Mesothelial cell of epicardium (in vitro differentiated cells): ENCODE results near the gene SYNPO2. TPM values are rescaled to one million over a fixed set of nuclear protein-coding genes. Genes with fewer than 3 reads are reported as not detected.
A peak's percentile ranks its signal among the peaks of the same experiment; 100 is the strongest.

Experiments
- DNase-seq, 2 experiments: peaks; one replicate each; pipeline ENCODE4 v3.0.0; 2021; ENCODE audit warnings: low spot score in 2 of 2; ENCODE audit not compliant: unreplicated experiment in 2 of 2
- H3K27ac Mint-ChIP-seq: 2 replicates; pipeline ENCODE4 v1.8.0; 2021; ENCODE audit warnings: mixed read lengths
- H3K27me3 Mint-ChIP-seq: 2 replicates; pipeline ENCODE4 v1.8.0; 2021; ENCODE audit warnings: low read depth, mixed read lengths
- H3K36me3 Mint-ChIP-seq: 2 replicates; pipeline ENCODE4 v1.8.0; 2021; ENCODE audit warnings: mixed read lengths
- H3K4me1 Mint-ChIP-seq: 2 replicates; pipeline ENCODE4 v1.8.0; 2021; ENCODE audit warnings: mixed read lengths
- H3K4me3 Mint-ChIP-seq: 2 replicates; pipeline ENCODE4 v1.8.0; 2021; ENCODE audit warnings: mild to moderate bottlenecking, moderate library complexity, mixed read lengths
- H3K9me3 Mint-ChIP-seq: 2 replicates; pipeline ENCODE4 v1.8.0; 2021; ENCODE audit warnings: mixed read lengths
- total RNA-seq: library from RNA; stranded (reverse); gene quantifications from 3 replicates; pipeline ENCODE4 v1.2.1, GENCODE V29; 2021
- TF ChIP-seq, protein P1 (sequence below): fragments of 200-600 bp; sonication (generic); IDR thresholded peaks from one replicate; pipeline ENCODE4 v1.5.0; 2021; ENCODE audit warnings: antibody characterized with exemption; ENCODE audit not compliant: unreplicated experiment

Gene SYNPO2
- total RNA-seq, 1 donor from 2014 or later: 23.4 TPM

DNA sequence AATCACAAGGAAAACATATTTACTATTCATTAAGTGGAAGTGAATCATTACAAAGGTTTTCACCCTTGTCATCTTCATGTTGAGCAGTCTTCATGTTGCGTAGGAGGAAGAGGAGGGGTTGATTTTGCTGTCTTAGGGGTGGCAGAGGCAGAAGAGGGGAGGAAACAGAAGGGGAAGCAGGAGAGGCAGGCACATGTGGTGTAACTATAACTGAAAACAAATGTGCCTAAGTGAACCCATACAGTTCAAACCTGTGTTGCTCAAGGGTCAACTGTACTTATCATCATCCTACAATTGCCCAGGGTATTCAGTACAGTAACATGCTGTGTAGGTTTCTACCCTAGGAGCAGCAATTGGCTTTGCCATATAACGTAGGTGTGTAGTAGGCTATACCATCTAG, 47.2 kb downstream of the SYNPO2 start:
- Mint-ChIP-seq H3K9me3 (no peaks in the 10 kb centered on the region), H3K4me1 (peaks cover 23% of the 10 kb centered on the region), H3K36me3 (no peaks in the 10 kb centered on the region), H3K4me3 (no peak overlapping the region), H3K27ac (peak overlapping the region; percentile 35), H3K27me3 (no peaks in the 10 kb centered on the region)
- no peak for DNase-seq
- TF ChIP-seq, protein P1, sequence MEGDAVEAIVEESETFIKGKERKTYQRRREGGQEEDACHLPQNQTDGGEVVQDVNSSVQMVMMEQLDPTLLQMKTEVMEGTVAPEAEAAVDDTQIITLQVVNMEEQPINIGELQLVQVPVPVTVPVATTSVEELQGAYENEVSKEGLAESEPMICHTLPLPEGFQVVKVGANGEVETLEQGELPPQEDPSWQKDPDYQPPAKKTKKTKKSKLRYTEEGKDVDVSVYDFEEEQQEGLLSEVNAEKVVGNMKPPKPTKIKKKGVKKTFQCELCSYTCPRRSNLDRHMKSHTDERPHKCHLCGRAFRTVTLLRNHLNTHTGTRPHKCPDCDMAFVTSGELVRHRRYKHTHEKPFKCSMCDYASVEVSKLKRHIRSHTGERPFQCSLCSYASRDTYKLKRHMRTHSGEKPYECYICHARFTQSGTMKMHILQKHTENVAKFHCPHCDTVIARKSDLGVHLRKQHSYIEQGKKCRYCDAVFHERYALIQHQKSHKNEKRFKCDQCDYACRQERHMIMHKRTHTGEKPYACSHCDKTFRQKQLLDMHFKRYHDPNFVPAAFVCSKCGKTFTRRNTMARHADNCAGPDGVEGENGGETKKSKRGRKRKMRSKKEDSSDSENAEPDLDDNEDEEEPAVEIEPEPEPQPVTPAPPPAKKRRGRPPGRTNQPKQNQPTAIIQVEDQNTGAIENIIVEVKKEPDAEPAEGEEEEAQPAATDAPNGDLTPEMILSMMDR: no peak

DNA sequence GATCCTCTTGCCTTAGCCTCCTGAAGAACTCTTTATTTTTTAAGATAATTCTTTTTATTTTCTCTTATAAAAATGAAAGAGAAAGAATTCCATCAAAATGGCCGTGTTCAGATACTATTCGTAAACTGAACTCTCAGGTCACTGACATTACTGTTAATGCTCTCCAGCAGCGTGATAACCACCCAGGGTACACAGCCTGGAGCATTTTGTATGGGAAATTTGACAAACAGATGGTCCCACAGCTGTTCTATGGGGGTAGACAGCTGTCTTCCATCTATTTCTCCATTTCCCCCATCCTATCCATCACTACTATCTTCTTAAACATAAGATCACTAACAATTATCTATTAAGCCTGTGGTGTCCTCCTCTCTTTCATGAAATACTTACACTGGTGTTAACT, 47.8 kb downstream of the SYNPO2 start:
- H3K4me3 Mint-ChIP-seq: no peak overlapping the region
- H3K9me3 Mint-ChIP-seq: no peaks in the 10 kb centered on the region
- H3K36me3 Mint-ChIP-seq: no peaks in the 10 kb centered on the region
- peaks cover 28% of the 10 kb centered on the region for H3K4me1 Mint-ChIP-seq
- H3K27ac Mint-ChIP-seq: no peak overlapping the region
- H3K27me3 Mint-ChIP-seq: no peaks in the 10 kb centered on the region
- no peak for DNase-seq
- TF ChIP-seq, protein P1: no peak

DNA sequence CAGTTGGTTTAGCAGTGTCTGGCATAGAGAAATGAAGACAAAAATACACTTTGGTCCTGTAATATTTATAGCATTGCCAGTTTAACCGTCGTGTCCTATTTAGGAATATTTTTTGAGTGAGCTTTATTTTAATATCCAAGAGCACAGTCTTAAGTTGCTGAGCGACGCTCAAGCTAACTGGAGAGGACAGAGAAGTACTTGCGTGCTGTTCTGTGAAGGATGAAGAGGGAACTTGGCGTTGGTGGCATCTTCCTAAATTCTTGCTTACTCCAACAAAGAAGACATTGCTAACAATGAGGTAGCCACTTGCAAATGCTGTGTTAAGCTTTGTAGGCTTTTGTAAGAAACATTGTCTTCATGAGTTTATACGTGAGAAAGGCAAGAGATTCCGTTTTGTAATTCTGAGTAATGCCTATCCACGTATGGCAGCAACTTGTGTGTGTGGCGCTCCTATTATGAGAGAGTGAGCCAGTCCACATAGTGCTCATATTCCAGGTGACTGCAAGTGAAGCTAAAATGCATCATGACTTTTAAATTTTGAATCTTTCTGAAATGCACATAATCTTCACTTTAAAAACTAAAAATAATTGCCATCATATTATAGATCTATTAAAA, 50.6 kb downstream of the SYNPO2 start:
- Mint-ChIP-seq H3K36me3 (no peaks in the 10 kb centered on the region), H3K27ac (no peak overlapping the region), H3K9me3 (no peaks in the 10 kb centered on the region), H3K4me3 (no peak overlapping the region), H3K27me3 (no peaks in the 10 kb centered on the region), H3K4me1 (peaks cover 32% of the 10 kb centered on the region)
- DNase-seq: no peak
- TF ChIP-seq, protein P1: no peak

DNA sequence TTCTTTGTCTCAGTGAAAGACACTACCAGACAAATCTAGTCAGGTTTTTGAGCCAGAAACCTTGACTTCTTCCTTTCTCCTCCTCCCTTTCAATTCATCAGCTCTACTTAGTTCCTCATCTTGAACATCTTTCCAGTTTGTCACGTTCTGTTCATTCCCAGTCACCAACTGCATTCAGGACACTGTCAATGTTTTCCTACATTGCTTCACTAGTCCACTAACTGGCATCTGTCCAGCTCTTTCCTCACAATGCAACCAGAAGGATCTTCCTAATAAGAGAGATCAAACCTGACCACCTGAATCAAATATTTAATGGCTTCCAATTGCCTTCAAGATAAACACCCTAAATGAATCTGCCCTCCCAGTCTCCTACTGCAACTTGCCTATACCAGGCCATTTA, 52.5 kb downstream of the SYNPO2 start:
- no peak overlapping the region for H3K4me3 Mint-ChIP-seq
- H3K36me3 Mint-ChIP-seq: no peaks in the 10 kb centered on the region
- TF ChIP-seq, protein P1: no peak
- peaks cover 29% of the 10 kb centered on the region for H3K4me1 Mint-ChIP-seq
- DNase-seq: no peak
- H3K27me3 Mint-ChIP-seq: no peaks in the 10 kb centered on the region
- no peaks in the 10 kb centered on the region for H3K9me3 Mint-ChIP-seq
- no peak overlapping the region for H3K27ac Mint-ChIP-seq

DNA sequence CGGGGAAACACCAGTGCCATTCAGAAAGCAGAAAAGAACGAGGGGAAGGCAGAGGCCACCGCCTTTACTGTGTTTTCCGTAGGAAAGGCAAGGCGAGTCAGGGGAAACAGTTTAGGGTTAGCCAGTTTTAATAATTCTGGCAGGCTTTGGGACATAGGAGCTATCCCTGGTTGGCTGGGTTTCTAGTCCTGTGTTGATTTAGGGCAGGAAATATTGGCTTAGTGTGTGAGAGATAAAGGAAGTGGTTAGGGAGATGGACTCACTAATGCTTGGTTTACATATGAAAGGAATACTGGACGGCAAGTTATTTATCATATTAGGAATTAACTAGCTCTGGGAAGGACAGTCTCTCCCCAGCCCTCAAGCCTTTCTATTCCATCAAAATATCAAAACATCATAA, 53.1 kb downstream of the SYNPO2 start:
- H3K4me3 Mint-ChIP-seq: no peak overlapping the region
- no peak for DNase-seq

More for the DNA sequence above, 53.1 kb downstream of the SYNPO2 start:
- Mint-ChIP-seq H3K9me3 (no peaks in the 10 kb centered on the region), H3K36me3 (no peaks in the 10 kb centered on the region), H3K27me3 (no peaks in the 10 kb centered on the region), H3K4me1 (peaks cover 30% of the 10 kb centered on the region), H3K27ac (peak overlapping the region; percentile 51)
- TF ChIP-seq, protein P1: no peak
